IPS DF 19.7 (cell line): ENCODE measurements around the gene IFNL2.
"Not testable (repeated sequence)": the region's sequence is repeated elsewhere in the genome, so short reads cannot be mapped to it uniquely, and the experiment has no call there.

Experiments used
- DNase-seq: peaks from one replicate; pipeline ENCODE4 v3.0.0-alpha.2; 2013; ENCODE audit warnings: low read depth, low spot score

Gene IFNL2

DNA sequence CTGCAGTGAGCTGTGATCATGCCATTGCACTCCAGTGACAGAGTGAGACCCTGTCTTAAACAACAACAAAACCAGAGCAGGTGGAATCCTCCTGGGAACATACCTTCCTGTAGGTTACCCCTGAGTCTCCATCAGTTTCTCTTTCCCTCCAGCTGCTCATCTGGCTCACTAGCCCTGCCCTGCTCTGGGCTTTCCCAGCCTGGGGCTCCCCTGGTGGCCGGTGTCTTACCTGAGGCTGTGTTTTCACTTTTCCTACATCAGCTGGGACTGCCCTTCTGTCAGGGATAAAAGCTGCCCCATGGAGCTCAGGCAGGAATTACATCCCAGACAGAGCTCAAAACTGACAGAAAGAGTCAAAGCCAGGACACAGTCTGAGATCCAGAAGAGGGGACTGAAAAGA lies at the start of gene IFNL2:
IFNL2 (plus strand) TSS at position 312 of the 400 bp plus-strand sequence. CDS start 173 bp downstream, outside the sequence.
- not testable (repeated sequence) for DNase-seq

DNA sequence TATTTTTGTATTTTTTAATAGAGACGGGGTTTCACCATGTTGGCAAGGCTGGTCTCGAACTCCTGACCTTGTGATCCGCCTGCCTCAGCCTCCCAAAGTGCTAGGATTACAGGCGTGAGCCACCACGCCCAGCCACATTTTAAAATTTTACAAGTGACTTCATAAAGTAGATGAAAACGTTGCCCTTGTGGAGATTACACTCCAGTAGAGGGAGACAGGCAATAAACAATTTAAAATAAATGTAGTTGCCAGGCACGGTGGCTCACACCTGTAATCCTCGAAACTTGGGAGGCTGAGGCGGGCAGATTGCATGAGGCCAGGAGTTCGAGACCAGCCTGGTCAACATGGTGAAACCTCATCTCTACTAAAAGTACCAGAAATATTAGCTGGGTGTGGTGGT lies 49.1 kb upstream of the IFNL2 start:
- not testable (repeated sequence) for DNase-seq

DNA sequence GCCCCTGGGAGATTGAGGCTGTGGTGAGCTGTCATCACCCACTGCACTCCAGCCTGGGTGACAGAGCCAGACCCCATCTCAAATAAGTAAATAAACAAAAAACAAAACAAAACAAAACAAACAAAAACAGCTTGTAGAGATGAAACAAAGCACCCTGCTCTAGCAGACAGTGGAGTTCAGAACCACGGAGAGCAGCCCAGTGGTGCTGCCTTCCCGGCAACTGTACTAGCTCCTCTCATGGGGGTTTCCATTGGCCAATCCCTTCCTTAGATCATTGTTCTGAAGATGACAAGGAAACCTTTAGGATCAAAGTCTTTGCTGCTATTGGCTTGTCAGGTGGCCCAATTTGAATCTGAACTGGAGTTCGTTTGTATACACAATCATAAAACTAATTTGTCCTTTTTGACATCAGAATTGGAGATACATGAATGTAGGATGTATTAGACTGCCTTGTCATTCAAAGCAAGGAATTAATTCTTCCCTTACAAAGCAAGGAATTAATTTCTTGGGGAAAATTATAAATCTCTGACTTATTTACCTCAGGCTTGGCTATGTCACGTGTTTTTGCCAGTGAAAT lies 44.4 kb upstream of the IFNL2 start:
- DNase-seq = no peak

DNA sequence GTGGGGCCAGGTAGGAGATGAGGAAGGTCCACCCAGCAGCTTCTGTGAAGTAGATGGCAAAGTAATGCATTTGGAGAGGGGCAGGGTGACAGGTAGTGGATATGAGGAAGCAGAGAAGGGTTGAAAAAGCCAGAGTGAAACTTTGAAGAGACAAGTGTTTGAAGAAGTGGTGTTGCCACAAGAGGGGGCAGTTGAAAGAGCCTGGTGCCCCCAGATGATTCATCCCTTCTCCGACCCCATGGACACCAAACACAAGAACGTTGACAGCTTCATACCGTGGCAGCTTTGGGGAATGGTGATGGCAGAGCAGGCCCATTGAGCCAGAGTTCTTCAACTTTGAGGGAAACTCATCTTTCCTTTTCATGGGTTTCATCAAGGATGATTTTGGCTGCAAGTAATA lies 43.3 kb upstream of the IFNL2 start:
- no peak for DNase-seq

DNA sequence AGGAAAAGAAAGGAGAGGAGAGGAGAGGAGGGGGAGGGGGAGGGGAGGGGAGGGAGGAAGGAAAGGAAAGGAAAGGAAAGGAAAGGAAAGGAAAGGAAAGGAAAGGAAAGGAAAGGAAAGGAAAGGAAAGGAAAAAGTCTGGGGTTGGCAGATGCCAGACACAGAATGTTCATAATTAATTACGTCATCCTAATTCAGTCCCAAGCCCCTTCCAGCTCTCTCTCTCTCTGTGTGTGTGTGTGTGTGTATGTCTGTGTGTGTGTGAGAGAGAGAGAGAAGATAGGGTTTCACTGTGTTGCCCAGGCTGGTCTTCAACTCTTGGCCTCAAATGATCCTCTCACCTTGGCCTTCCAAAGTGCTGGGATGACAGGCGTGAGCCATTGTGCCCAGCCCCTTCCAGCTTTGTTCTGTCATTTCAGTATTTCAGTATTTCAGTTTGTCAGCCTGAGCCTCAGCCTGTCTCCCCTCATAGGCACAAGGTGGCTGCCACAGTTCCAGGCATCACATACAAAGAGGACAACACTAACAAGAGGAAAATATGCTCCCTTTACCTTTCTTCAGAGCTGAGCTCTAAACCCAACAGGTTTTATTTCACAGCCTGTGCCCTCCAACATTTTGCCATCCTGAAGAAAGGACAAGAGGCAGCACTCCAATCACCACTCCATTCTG lies 38.0 kb upstream of the IFNL2 start:
- DNase-seq = no peak

DNA sequence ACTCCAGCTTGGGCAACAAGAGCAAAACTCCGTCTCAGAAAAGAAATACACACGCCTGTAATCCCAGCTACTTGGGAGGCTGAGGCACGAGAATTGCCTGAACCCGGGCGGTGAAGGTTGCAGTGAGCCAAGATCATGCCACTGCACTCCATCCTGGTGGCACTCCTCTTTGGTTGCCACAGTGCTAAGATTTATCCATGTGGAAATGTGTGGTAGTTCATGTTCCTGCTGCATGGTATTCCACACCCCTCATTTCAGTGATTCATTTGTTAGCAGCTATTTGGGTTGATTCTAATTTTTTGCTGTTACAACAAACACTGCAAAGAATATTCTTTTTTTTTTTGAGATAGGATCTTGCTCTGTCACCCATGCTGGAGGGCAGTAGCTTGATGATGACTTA lies 35.5 kb upstream of the IFNL2 start:
- no peak for DNase-seq

DNA sequence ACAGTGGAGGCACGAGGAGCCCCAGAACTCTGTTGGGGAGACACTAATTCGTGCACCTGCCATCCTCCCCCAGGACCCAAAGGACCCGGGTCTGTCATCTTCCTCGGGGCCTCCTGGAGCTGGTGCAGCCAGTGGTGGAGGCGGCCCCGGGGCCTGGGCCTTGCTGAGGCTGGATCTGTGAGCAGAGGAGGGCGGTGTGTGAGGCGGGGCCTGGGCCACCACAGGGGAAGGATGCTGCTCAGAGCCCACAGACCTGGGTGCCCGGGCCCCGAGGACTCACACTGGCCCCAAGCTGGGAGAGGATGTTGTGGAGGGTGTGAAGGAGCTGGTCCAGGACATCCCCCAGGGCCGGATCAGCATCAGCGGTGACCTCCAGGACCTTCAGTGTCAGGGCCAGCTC lies 31.7 kb upstream of the IFNL2 start:
- DNase-seq = no peak

DNA sequence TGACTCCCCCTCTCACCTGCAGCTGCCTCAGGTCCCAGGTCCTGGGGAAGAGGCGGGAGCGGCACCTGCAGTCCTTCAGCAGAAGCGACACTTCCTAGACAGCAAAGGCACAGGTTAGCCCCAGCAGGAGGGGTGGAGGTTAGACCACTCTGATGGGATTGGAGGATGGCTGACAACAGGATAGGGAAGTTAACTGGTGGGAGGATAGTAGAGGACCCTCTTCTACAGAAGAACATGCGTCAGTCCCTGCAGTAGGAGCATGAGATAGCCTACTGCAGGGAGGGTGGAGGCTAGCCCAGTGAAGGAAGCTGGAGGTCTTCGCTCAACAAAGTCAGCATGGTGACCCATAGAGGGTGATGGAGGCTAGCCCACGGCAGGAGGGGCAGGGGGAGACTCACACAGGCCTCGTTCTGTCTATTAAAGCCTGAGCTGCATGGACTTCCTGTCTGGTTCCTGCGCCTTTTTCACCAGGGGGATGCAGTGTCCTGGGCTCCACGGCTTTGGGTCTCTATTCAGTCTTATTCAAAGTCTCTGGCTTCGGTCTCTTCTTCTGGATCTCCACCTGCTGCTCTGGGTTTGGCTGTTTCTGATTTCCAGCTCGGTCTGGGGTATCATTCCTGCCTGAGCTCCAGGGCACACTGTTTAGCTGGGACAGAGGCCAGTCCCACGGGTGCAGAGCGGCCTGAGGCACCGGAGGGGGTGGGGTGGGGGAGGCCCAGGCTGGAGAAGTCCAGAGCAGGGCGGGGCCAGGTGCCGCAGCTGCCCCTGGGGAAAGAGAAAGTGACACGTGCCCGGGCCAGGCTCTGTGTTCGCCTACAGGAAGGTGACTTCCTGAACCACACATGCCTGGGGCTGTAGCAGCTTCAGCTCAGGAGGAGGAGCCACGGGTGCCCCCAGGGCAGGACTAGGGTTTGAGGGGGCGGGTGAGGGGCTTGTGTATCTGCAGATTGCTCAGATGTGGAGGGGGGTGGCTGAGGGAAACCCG lies 30.7 kb upstream of the IFNL2 start:
- DNase-seq = no peak

DNA sequence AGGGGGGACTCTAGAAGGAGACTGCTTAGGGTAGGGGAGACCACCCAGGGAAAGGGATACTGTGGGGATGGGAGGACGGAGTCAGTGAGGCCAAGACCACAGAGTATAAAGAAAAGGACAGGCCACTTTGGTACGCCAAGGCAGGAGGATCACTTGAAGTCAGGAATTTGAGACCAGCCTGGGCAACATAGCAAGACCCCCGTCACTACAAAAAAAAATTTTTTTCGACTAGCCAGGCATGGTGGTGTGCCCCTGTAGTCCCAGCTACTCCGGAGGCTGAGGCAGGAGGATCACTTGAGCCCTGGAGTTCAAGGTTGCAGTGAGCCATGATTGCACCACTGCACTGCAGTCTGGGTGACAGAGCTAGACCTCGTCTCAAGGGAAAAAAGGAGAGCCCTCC lies 30.0 kb upstream of the IFNL2 start:
- DNase-seq = no peak

DNA sequence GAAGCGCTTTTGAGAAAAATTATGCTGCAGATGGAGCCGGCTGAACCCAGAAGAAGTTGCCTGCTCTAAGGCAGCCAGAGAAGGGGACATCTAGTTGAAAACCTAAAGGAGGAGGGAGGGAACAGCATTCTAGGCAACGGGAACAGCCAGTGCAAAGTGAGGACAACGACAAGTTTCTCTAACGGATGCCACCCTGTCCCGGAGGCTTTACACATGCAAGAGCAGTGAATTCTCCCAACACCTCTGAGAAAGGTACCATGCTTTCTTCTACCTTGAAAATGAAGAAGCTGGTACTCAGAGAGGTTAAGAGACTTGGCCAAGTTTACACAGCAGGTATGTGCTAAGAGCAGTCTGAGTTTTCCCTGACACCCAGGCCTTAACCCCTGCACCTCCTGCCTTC lies 29.3 kb upstream of the IFNL2 start:
- DNase-seq = no peak

DNA sequence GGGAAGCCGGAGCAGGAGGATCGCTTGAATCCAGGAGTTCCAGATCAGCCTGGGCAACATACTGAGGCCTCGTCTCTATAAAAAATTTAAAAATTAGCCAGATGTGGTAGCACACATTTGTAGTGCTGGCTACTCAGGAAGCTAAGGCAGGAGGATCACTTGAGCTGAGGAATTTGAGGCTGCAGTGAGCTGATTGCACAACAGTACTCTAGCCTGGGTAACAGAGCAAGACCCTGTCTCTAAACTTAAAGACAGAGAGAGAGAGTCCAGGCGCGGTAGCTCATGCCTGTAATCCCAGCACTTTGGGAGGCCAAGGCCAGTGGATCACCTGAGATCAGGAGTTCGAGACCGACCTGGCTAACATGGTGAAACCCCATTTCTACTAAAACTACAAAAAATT lies 27.8 kb upstream of the IFNL2 start:
- no peak for DNase-seq

DNA sequence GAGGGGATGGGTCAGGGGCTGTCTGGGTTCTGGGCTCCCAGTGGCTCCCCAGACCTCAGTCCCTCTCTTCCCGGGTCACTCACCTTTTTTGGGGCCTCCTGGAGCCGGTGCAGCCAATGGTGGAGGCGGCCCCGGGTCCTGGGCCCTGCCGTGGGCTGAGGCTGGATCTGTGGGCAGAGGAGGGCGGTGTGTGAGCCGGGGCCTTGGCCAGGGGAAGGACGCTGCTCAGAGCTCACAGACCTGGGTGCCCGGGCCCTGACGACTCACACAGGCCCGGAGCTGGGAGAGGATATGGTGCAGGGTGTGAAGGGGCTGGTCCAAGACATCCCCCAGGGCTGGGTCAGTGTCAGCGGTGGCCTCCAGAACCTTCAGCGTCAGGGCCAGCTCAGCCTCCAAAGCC lies 24.5 kb upstream of the IFNL2 start:
- not testable (repeated sequence) for DNase-seq

DNA sequence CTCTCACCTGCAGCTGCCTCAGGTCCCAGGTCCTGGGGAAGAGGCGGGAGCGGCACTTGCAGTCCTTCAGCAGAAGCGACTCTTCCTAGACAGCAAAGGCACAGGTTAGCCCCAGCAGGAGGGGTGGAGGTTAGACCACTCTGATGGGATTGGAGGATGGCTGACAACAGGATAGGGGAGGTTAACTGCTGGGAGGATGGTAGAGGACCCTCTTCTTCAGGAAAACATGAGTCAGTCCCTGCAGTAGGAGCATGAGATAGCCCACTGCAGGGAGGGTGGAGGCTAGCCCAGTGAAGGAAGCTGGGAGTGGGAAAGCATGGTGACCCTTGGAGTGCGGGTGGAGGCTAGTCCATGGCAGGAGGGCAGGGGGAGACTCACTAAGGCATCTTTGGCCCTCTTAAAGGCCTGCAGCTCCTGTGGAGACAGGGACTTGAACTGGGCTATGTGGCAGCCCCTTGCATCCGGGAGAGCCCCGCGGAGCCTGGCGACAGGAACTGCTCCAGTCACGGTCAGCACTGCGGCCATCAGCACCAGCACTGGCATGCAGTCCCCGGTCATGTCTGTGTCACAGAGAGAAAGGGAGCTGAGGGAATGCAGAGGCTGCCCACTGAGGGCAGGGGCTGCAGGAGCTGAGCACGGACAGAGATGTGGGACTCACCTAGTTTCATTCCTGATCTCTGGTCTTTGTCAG lies 23.6 kb upstream of the IFNL2 start, which contains the start of gene IFNL3:
IFNL3 (minus strand) TSS at position 597 of the 691 bp plus-strand sequence; CDS start at position 558, 39 bp downstream.
- DNase-seq = not testable (repeated sequence)

DNA sequence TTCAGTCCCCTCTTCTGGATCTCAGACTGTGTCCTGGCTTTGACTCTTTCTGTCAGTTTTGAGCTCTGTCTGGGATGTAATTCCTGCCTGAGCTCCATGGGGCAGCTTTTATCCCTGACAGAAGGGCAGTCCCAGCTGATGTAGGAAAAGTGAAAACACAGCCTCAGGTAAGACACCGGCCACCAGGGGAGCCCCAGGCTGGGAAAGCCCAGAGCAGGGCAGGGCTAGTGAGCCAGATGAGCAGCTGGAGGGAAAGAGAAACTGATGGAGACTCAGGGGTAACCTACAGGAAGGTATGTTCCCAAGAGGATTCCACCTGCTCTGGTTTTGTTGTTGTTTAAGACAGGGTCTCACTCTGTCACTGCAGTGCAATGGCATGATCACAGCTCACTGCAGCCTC lies 23.0 kb upstream of the IFNL2 start:
- not testable (repeated sequence) for DNase-seq

DNA sequence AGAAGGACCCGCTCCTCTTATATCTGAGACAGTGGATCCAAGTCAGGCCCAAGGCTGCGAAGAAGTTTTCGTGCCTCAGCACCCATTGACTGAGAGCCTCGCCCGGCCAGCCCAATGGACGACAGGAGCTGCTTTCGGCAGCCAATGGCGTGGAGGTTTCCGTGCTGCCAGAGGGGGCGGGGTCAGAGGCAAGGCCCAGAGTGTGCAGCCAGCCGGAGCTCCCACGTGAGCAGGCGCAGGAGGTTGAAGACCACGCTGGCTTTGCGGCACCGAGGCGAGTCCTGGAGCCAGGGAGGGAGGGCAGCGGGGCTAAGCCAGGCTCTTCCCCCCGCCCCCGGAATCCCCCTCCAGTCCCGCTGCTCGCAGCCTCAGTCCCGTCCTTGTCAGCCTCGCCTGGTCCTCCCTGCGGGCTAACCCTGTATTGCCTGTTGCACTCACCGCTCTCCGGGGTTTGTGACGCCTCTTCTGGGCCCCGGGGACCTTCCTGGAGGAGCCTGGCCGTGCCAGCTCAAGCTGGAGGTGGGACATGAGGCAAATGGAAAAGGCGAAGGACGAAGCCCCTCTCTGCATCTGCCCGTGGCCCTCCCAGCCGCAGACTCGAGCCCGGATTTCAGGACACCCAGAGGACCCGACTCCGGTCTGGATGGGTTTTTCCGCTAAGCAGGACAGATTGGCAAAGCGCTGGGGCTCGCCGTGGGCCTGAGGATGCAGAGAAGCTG lies 21.1 kb upstream of the IFNL2 start:
- no peak for DNase-seq

DNA sequence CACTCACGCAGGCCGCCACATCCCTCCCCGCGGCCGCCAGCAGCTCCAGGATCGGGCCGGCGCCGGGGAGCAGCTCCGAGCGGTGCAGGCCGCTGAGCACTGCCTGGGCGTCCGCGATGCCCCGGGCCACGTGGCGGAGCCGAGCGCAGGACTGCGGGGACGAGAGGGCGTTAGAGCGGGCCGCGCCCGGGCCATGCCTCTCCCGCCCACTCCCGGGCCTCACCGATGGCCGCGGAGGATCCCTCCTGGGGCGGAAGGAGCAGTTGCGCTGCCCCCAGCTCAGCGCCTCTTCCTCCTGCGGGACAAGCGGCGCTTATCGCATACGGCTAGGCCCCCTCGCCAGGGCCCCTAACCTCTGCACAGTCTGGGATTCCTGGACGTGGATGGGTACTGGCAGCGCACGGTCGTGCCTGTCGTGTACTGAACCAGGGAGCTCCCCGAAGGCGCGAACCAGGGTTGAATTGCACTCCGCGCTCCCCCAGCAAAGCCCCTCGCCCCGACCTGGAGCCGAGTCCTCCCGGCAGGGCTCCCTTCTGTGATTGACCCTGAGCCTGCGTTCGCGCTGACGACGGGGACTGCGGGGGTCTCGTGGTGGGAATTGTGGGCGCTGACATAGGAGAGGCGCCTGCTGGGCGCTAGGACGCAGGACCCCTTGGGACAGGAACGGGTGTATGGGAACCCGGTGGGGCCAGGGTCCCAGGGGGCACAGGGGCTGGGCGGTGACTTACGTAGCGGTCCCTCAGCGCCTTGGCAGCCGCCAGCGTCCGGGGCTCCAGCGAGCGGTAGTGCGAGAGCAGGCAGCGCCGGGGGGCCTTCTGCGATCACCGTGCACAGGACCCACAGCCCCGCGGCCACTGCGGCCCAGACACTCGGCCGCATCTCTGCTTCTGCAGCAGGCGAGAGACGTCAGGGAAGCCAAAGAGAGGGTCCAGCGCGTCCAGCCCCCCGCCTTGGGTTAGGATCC lies 20.2 kb upstream of the IFNL2 start:
- DNase-seq = no peak

DNA sequence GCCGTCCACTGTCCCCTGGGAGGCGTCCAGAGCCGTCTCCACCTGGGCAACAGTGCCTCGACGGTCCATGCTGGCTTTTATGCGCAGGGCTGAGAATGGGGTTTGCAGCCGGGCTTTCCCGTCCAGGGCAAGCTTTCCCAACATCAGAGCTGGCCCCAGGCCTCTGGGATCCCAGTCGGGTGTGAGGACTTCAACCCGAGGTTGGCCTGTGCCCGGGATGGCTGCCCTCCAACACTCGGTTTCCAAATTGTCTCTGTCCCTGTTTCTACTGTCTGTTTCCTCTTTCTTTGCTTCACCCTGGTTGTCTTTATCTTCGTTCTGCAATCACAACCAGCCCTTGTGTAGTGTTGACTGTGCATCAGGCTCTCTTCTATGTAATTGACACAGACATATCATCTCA lies 19.4 kb upstream of the IFNL2 start, which contains the start of gene IFNL4:
IFNL4 (minus strand) TSS at position 51 of the 400 bp plus-strand sequence.
- DNase-seq = no peak

DNA sequence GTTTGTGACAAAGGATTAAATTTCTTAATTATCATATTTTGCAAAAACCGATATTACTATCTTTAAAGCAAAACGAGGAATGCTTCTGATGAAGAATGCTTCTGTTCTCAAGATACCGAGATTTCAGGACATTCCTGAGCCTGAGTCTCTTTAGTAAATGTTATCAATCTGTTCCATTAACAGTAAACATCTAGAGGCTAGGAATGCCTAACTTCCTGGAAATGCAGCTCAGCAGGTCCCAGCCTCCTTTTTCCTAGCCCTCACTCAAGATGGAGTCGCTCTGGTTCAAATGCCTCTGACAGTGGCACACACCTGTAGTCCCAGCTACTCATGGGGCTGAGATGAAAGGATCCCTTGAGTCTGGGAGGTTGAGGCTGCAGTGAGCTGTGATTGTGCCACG lies 17.1 kb upstream of the IFNL2 start:
- no peak for DNase-seq

DNA sequence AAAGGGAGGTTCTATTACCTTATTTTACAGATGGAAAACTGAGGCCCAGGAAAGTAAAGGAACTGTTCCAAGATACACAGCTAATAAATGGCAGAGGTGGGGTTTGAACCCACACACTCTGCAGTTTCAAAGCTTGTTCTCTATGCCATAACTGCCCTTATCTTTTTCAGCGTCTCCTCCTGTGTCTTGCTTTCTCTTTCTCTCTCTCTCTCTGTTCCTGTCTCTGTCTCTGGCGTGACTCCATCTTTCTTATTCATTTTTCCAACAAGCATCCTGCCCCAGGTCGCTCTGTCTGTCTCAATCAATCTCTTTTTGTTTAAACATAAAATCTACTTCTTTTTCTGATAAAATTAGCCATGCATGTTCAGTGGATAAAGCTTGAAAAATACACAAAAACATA lies 16.4 kb upstream of the IFNL2 start:
- no peak for DNase-seq

DNA sequence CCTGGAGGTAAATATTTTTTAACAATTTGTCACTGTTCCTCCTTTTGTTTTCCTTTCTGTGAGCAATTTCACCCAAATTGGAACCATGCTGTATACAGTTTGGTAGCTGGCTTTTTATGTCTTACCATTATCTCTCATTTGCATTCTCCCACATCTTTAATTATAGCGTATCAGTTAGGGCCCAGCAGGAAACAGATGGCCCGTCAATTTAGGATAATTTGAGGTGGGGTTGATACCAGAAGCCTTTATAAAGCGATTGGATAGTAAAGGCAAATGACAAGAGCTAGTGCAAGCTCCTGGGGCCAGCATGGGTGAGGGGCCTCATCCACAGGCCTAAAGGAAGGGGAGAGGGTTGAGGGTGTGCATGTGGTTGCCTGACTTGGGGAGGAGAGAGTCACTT lies 15.7 kb upstream of the IFNL2 start:
- DNase-seq = no peak
